ENCODE data around the gene ARID5B.

ARID5B gene

DNA sequence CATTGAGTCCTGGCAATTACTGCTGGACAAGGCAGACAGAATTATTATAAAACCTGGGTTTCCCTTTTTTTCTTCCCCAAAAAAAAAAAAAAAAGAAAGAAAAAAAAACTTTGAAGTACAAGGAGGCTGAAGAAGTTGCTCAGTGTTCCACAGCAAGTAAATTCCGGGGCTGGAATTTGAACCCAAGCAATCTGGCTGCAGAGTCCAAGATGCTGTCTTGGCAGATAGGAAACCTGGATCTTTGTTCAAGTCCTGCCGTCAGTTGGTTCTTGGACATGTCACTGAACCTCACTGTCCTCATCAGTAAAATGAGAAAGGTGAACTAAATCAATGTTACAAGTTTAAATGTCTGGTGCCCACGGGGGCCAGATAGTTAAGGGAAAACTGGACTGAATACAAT lies 35.3 kb downstream of the ARID5B start:
- DNase-seq (ENCODE audit: low read depth in 3 of 3), result no peak

- DNase-seq (ENCODE audit: low read depth in 3 of 3), result no peak
Observed at GRCh38 chr10:61937631-61938351, 36.3 kb downstream of the ARID5B start.

- DNase-seq (ENCODE audit: low read depth in 3 of 3), result no peak
Observed at GRCh38 chr10:61939902-61940301, 38.4 kb downstream of the ARID5B start.

DNA sequence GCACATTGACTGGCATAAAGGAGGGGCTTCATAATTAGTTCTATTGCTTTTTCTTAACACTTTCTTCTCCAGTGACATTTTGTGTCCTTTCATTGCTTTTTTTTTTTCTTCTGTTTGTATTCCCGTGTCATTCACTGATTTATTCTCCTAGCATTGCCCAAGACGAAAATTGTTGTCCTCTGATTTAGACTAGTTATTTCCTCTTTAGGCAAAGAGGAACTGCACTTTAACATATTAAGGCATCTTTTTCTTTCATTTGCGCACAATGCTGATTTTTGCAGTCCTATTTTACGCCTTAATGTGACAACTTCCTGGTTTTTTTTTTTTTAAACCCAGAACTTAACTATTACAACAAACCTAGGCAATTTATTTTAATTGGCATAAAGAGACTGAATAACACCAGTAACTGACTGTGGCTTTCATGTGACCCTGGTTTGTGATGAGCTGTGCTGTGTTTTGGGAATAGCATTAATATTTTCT lies 39.7 kb downstream of the ARID5B start:
- DNase-seq (ENCODE audit: low read depth in 3 of 3), result no peak

- no peak for DNase-seq (ENCODE audit: low read depth in 3 of 3)
Observed at GRCh38 chr10:61942604-61943461, 41.3 kb downstream of the ARID5B start.

DNA sequence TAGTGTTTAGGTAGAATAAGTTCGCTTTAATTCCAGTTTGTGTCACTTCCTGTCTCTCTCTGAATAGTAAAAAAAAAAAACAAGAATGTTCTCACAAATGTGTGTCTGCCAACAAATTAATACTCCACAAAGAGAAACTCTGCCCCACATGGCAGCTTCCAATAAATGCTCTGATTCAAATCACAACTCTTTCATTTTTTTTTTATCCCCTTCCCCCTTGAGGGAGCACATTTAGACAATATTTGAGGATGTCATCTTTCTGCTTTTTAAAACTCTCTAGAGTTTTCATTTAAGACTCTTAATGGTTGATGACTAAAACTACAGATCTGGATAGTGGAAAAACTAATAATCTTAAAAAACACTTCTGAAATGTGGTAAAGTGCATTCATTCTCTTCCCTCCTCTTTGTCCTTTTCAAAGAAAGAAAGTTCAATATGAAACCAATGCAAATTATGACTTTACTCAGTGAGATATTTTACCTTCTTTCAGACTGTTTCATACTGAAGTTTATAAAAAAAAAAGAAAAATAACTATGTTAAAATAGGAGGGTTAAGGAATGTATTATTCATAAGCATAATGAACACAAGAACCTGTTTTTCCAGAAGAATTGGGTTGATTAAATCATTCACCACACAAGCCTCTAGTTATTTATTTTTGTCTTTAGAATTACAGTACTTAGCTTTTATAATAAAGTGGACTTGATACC lies 42.3 kb downstream of the ARID5B start:
- DNase-seq (ENCODE audit: low read depth in 3 of 3), result no peak

GRCh38 chr10:61944410-61945147 lies 43.1 kb downstream of the ARID5B start:
- no peak for DNase-seq (ENCODE audit: low read depth in 3 of 3)

DNA sequence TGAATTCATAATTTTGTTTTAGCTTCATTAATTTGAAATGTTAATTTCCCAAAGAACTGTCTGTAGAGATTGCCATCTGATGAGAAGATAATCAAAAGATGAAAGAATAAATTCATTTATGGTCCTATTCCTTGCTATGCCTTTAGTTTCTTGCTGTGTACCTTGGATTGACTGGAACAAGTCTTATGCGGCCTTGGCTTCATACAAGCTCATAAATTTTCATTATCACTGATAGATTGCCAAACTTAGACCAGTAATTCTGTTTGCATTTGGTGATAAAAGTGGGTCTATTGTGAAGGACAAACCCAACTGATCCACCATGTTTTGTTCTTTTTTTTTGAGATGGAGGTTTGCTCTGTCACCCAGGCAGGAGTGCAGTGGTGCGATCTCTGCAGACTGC lies 48.2 kb downstream of the ARID5B start:
- no peak for DNase-seq (ENCODE audit: low read depth in 3 of 3)

GRCh38 chr10:61950449-61951143 lies 49.1 kb downstream of the ARID5B start:
- DNase-seq (ENCODE audit: low read depth in 3 of 3), result no peak

GRCh38 chr10:61951144-61951483 lies 49.6 kb downstream of the ARID5B start:
- DNase-seq (ENCODE audit: low read depth in 3 of 3), result no peak

DNA sequence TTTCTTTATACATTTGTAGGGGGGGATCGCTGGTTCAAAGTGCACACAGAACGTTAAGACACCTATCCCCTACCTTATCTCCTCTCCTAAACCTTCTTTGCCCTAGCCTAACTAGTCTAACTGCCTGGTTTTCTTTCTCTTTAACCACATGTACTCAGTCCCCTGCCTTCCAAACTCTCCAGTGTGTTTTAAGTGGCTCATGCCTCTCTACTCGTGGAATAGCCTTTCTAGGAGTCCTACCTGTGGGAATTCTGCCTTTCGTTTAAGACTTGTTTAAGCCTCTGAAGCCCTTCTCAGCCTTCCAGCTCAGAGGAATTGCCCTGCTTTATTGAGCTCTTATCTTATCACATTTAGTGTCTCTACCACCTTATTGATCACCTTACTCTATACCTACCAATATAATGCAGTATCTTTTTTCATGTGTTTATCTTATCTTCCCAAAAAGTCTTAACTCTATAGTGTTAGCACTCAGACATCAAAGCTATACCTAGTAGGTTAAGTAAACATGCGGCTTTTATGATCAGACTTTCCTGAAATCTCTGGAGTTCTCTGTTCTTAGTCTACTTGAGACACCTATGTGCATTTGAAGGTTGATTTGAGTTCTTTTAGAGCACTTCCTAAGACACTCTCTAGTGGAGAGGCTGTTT lies 50.7 kb downstream of the ARID5B start:
- DNase-seq (ENCODE audit: low read depth in 3 of 3), result no peak

GRCh38 chr10:61953183-61953582 lies 51.7 kb downstream of the ARID5B start:
- DNase-seq (ENCODE audit: low read depth in 3 of 3), result no peak

DNA sequence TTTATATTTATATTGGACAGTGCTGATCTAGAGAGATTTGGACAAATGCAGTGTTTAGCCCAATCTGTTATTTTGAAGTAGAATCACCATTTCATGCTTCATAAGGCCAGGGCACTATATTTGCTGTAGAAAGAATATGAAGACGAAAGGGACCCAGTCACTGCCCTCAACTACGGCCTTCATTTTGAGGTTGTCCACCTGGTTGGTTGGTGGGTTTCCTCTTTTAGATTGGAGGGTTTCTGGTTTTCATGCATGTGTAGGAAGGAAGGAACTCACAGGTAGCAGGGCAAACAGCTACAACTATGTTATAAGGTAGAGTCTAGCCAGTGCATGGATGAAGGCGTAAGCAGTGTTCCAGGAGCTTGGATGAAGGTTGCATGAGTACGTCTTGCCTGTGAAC lies 56.3 kb downstream of the ARID5B start:
- DNase-seq (ENCODE audit: low read depth in 3 of 3), result no peak

GRCh38 chr10:61958311-61958710 lies 56.8 kb downstream of the ARID5B start:
- no peak for DNase-seq (ENCODE audit: low read depth in 3 of 3)

DNA sequence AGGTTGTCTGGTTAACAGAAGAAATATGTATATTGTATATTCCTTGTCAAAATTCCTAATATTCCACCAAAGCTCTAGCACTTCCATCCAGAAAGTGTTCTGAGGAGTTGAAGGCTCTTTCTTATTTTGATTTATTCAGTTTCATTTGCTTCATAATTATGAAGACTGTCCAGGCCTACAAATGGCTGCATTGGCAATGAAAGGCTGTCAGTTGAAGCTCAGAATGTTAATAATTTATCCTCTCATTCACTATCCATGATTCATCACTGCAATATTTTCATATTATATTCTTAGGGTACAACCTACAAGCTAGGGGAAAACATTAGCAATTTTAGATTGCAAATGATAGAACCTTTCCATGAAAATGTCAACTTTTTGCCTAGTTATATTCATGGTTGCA lies 57.3 kb downstream of the ARID5B start:
- no peak for DNase-seq (ENCODE audit: low read depth in 3 of 3)

DNA sequence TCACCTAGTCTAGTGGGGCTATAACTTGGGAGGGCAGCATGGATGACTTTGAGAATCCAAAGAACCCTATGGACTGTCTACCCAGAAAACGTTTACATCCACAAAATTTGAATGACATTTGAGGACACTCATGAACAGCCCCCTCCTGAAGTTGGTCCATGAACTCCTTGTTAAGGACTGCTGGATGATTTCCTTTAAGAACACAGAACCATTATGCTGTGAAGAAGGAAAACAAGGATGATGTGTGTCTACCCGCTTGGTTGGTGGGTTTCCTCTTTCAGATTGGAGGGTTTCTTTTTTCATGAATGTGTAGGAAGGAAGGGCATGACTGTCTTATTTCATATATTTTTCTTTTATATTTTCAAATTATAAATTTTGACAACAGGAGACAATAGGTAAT lies 58.3 kb downstream of the ARID5B start:
- no peak for DNase-seq (ENCODE audit: low read depth in 3 of 3)

- no peak for DNase-seq (ENCODE audit: low read depth in 3 of 3)
Observed at GRCh38 chr10:61960396-61961120, 59.1 kb downstream of the ARID5B start.

- DNase-seq (ENCODE audit: low read depth in 3 of 3), result no peak
Observed at GRCh38 chr10:61961278-61961677, 59.8 kb downstream of the ARID5B start.

GRCh38 chr10:61962971-61963370 lies 61.5 kb downstream of the ARID5B start:
- no peak for DNase-seq (ENCODE audit: low read depth in 3 of 3)

DNA sequence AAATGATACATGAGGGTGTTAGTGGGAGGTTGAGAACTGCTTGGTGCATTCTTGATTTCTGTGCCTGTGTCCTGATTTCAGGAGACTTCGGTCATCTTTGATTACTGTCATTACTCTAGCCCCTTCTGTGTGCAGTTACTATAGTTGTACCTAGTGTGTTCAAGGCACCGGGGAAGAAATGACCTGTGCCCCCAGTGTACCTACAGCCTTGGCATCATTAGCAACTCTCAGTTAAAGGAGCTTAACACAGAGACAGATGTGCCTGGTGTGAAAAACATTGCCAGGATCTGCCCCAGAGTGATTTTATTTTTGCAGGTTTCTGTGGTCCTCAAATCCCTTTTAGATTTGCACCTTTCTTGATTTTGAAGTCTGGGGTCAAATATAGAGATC lies 62.2 kb downstream of the ARID5B start:
- no peak for DNase-seq (ENCODE audit: low read depth in 3 of 3)

All from stimulated activated CD4-positive, alpha-beta T cell treated with anti-CD3 and anti-CD28 coated beads, TNF-alpha, amount 100 ng/mL, for 48 hours (primary cell).